Measurements from ENCODE around the gene PRB2.

Gene PRB2

DNA sequence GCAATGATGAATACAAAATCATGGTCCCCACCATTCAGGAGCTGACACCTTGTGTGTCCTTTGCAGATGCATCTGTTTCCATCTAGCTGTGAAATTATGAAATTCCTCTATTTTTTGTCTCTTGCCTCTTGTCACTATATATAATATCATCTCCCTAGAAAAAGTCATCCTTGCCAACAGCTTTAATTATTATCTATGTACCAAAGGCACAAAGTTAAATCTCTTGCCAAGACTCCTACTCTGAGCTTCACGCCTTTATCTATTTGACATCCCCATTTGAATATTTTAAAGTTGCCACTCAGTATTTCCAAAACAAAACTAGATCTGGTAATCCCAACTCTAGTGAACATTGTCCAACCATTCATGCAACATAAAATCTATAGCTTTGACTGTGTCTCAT lies 32.0 kb upstream of the PRB2 start:
- TF ChIP-seq ZBTB7A (IDR thresholded peaks at IDR 0.05; ENCODE audit: low read depth) (no peak), TCF12 (IDR thresholded peaks at IDR 0.05; ENCODE audit: low read depth) (no peak), NFIC (IDR thresholded peaks at IDR 0.05) (no peak), FOXM1 (IDR thresholded peaks at IDR 0.05; ENCODE audit: borderline replicate concordance, low read depth) (no peak), YY1 (IDR thresholded peaks at IDR 0.05; ENCODE audit: low read depth) (no peak), EGR1 (IDR thresholded peaks at IDR 0.05) (no peak), CEBPB (IDR thresholded peaks at IDR 0.05) (no peak), CREB1 (IDR thresholded peaks at IDR 0.05; ENCODE audit: low read depth) (no peak), TAF1 (IDR thresholded peaks at IDR 0.05; ENCODE audit: low read depth) (no peak)
- TF ChIP-seq, protein P1, sequence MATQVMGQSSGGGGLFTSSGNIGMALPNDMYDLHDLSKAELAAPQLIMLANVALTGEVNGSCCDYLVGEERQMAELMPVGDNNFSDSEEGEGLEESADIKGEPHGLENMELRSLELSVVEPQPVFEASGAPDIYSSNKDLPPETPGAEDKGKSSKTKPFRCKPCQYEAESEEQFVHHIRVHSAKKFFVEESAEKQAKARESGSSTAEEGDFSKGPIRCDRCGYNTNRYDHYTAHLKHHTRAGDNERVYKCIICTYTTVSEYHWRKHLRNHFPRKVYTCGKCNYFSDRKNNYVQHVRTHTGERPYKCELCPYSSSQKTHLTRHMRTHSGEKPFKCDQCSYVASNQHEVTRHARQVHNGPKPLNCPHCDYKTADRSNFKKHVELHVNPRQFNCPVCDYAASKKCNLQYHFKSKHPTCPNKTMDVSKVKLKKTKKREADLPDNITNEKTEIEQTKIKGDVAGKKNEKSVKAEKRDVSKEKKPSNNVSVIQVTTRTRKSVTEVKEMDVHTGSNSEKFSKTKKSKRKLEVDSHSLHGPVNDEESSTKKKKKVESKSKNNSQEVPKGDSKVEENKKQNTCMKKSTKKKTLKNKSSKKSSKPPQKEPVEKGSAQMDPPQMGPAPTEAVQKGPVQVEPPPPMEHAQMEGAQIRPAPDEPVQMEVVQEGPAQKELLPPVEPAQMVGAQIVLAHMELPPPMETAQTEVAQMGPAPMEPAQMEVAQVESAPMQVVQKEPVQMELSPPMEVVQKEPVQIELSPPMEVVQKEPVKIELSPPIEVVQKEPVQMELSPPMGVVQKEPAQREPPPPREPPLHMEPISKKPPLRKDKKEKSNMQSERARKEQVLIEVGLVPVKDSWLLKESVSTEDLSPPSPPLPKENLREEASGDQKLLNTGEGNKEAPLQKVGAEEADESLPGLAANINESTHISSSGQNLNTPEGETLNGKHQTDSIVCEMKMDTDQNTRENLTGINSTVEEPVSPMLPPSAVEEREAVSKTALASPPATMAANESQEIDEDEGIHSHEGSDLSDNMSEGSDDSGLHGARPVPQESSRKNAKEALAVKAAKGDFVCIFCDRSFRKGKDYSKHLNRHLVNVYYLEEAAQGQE (IDR thresholded peaks at IDR 0.05; ENCODE audit: low read depth): no peak
- TF ChIP-seq, protein P2, sequence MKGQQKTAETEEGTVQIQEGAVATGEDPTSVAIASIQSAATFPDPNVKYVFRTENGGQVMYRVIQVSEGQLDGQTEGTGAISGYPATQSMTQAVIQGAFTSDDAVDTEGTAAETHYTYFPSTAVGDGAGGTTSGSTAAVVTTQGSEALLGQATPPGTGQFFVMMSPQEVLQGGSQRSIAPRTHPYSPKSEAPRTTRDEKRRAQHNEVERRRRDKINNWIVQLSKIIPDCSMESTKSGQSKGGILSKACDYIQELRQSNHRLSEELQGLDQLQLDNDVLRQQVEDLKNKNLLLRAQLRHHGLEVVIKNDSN (IDR thresholded peaks at IDR 0.05): no peak

DNA sequence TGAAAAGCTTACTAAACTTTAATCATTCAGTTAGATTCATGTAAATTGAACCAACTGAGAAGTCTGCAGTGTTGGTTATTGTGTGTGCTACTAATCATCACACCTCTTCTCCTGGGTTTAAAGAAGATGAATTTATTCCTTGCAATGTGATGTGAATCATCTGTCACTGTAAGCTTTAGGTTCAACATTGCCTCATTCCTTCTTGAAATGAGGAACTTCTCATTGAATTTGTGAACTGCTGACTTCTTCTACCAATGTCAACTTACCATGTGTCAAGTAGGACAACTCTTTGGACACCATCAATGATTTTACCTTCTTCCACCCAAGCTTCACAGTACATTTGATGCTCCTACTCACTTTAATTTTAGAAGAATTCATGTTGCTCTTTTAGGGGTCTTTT lies 17.4 kb upstream of the PRB2 start:
- TF ChIP-seq TCF12 (IDR thresholded peaks at IDR 0.05; ENCODE audit: low read depth) (no peak), EP300 (IDR thresholded peaks at IDR 0.05; ENCODE audit: borderline replicate concordance) (no peak), CREB1 (IDR thresholded peaks at IDR 0.05; ENCODE audit: low read depth) (no peak), TEAD4 (IDR thresholded peaks at IDR 0.05) (no peak), TAF1 (IDR thresholded peaks at IDR 0.05; ENCODE audit: low read depth) (no peak), NFIC (IDR thresholded peaks at IDR 0.05) (no peak), CEBPB (IDR thresholded peaks at IDR 0.05) (no peak), YY1 (IDR thresholded peaks at IDR 0.05; ENCODE audit: low read depth) (no peak), FOXM1 (IDR thresholded peaks at IDR 0.05; ENCODE audit: borderline replicate concordance, low read depth) (no peak), RAD21 (IDR thresholded peaks at IDR 0.05; ENCODE audit: low read depth) (no peak), EGR1 (IDR thresholded peaks at IDR 0.05) (no peak), ZBTB7A (IDR thresholded peaks at IDR 0.05; ENCODE audit: low read depth) (no peak)
- TF ChIP-seq, protein P2 (IDR thresholded peaks at IDR 0.05): no peak
- TF ChIP-seq, protein P3, sequence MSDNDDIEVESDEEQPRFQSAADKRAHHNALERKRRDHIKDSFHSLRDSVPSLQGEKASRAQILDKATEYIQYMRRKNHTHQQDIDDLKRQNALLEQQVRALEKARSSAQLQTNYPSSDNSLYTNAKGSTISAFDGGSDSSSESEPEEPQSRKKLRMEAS (IDR thresholded peaks at IDR 0.05): no peak
- TF ChIP-seq, protein P1 (IDR thresholded peaks at IDR 0.05; ENCODE audit: low read depth): no peak

DNA sequence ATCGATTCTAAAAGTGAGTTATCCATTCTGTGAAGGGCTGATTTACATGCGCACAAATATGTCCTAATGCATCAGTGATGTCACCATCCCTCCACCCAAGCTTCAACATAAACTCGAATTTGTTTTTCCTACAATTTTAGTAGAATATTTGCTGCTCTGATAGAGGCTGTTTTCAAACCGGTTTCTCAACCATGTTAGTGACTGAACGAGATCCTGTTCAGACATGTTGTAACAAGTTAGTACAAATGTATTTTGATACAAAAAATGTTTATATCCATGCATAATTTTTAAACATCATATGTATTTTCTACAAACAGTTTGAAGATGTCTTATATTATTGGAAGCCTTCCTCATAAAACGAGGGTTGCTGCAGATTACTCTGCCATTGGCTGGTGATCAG lies 12.7 kb upstream of the PRB2 start:
- TF ChIP-seq NFIC (IDR thresholded peaks at IDR 0.05): no peak
- no peak for TF ChIP-seq CREB1 (IDR thresholded peaks at IDR 0.05; ENCODE audit: low read depth)
- TF ChIP-seq ZBTB7A (IDR thresholded peaks at IDR 0.05; ENCODE audit: low read depth): no peak
- no peak for TF ChIP-seq TAF1 (IDR thresholded peaks at IDR 0.05; ENCODE audit: low read depth)
- TF ChIP-seq EGR1 (IDR thresholded peaks at IDR 0.05): no peak
- TF ChIP-seq, protein P1 (IDR thresholded peaks at IDR 0.05; ENCODE audit: low read depth): no peak
- TF ChIP-seq CEBPB (IDR thresholded peaks at IDR 0.05): no peak

DNA sequence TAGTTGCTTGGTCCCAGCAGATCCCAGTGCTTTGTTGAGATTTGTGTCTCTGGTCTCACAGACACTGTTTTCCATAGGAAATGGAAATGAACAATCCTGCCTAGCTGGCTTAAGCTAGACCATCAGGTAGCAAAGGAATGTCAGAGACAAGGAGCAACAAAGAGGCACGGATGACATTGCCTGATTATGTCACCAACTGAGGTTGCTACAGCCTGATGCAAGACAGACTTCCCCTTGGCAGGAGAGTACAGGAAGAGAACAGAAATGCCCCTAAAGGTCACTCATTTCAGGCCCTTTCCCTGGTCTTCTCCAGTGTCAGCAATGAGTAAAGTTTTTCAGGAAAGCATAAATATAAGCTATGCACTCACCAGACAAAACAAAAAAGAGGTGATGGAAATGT lies 2.0 kb upstream of the PRB2 start:
- no peak for TF ChIP-seq EGR1 (IDR thresholded peaks at IDR 0.05)
- no peak for TF ChIP-seq RAD21 (IDR thresholded peaks at IDR 0.05; ENCODE audit: low read depth)
- no peak for TF ChIP-seq EP300 (IDR thresholded peaks at IDR 0.05; ENCODE audit: borderline replicate concordance)

DNA sequence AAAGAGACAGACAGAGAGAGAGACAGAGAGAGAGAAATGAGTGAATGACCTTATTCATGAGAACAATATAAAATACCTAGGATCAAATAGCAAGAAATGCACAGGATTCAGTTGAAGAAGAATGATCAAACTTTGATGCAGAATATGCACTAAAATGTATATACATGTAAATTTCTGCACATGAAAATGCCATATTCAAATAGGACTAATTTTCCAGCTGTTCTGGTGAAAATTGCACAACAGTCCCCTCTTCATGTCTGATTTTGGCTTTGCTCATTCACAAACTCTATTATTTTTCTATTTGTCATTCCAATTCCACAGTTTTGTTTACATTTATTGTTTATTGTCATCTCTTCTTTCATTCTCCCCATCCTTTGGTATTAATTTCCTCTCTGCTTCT lies 34.2 kb downstream of the PRB2 start:
- TF ChIP-seq ZBTB7A (IDR thresholded peaks at IDR 0.05; ENCODE audit: low read depth) (no peak), FOXM1 (IDR thresholded peaks at IDR 0.05; ENCODE audit: borderline replicate concordance, low read depth) (no peak), EP300 (IDR thresholded peaks at IDR 0.05; ENCODE audit: borderline replicate concordance) (no peak), TEAD4 (IDR thresholded peaks at IDR 0.05) (no peak), TAF1 (IDR thresholded peaks at IDR 0.05; ENCODE audit: low read depth) (no peak), CEBPB (IDR thresholded peaks at IDR 0.05) (no peak), CREB1 (IDR thresholded peaks at IDR 0.05; ENCODE audit: low read depth) (no peak), RAD21 (IDR thresholded peaks at IDR 0.05; ENCODE audit: low read depth) (no peak), YY1 (IDR thresholded peaks at IDR 0.05; ENCODE audit: low read depth) (no peak), EGR1 (IDR thresholded peaks at IDR 0.05) (no peak), NFIC (IDR thresholded peaks at IDR 0.05) (no peak)
- TF ChIP-seq, protein P3 (IDR thresholded peaks at IDR 0.05): no peak
- TF ChIP-seq, protein P1 (IDR thresholded peaks at IDR 0.05; ENCODE audit: low read depth): no peak
- TF ChIP-seq, protein P2 (IDR thresholded peaks at IDR 0.05): no peak

Data from Ishikawa (cell line).